Neutrophil (primary cell): ENCODE measurements around the gene NDST1.

Experiments
- H3K27ac ChIP-seq: fragments of 200-600 bp; sonication (generic); 2 replicates; pipeline ENCODE4 v1.5.1; 2016; ENCODE audit warnings: mild to moderate bottlenecking, moderate library complexity
- H3K27me3 ChIP-seq: fragments of 200-600 bp; sonication (generic); 2 replicates; pipeline ENCODE4 v1.6.0; 2016; ENCODE audit warnings: mild to moderate bottlenecking
- H3K36me3 ChIP-seq: fragments of 200-600 bp; sonication (generic); 2 replicates; pipeline ENCODE4 v1.5.1; 2017
- H3K4me1 ChIP-seq, 2 experiments: fragments of 200-600 bp in 1 of 2; sonication (generic) in 1 of 2; 1 replicate in 1 of 2; 2 replicates in 1 of 2; pipeline versions ENCODE4 v1.5.1 to v1.6.1; 2013 to 2016; ENCODE audit warnings: low read depth in 1 of 2, low read length in 1 of 2, mild to moderate bottlenecking in 1 of 2, moderate library complexity in 1 of 2; ENCODE audit not compliant: control insufficient read depth in 1 of 2, insufficient read depth in 1 of 2
- H3K4me3 ChIP-seq, 2 experiments: fragments of 200-600 bp in 1 of 2; sonication (generic) in 1 of 2; 1 replicate in 1 of 2; 2 replicates in 1 of 2; pipeline ENCODE4 v1.5.1; 2013 to 2016; ENCODE audit warnings: low read depth in 1 of 2, low read length in 1 of 2, mild to moderate bottlenecking in 1 of 2, moderate library complexity in 1 of 2
- H3K9me3 ChIP-seq: fragments of 200-600 bp; sonication (generic); 2 replicates; pipeline ENCODE4 v1.5.1; 2016
- CTCF ChIP-seq: fragments of 200-600 bp; sonication (generic); IDR thresholded peaks from 2 replicates; pipeline ENCODE4 v1.5.1; 2016; ENCODE audit warnings: antibody characterized with exemption

Gene NDST1

DNA sequence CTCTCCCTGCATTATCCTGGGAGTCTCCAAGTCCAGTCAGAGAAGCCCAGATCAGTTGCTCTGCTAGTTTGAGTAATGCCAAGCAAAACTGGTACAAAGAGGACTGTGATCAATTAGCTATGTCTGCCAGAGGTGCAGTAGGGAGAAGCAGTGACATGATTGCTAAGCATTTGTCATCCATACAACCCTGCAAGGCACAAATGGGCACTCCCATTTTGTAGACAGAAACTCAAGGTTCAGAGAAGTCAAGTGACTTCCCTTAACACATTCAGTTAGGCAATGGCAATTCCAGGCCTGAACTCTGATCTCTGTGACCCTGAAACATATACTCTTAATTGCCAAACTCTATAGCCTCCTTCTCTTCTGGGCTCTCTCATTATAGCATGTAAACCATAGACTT, 34.0 kb downstream of the NDST1 start:
- H3K4me1 ChIP-seq: no peaks in the 10 kb centered on the region
- no peaks in the 10 kb centered on the region for H3K27me3 ChIP-seq
- H3K36me3 ChIP-seq: peaks cover 100% of the 10 kb centered on the region
- no peak overlapping the region for H3K27ac ChIP-seq
- peaks cover 3% of the 10 kb centered on the region for H3K9me3 ChIP-seq
- no peak for TF ChIP-seq CTCF
- H3K4me3 ChIP-seq: no peak overlapping the region

- peaks cover 3% of the 10 kb centered on the region for H3K9me3 ChIP-seq
- H3K27me3 ChIP-seq: no peaks in the 10 kb centered on the region
- peak overlapping the region; percentile 36 for H3K27ac ChIP-seq
- TF ChIP-seq CTCF: no peak
- H3K4me3 ChIP-seq: no peak overlapping the region
- H3K4me1 ChIP-seq: no peaks in the 10 kb centered on the region
- H3K36me3 ChIP-seq: peaks cover 100% of the 10 kb centered on the region
Measured at GRCh38 chr5:150542933-150543445, 35.1 kb downstream of the NDST1 start.

GRCh38 chr5:150544611-150545219, 36.8 kb downstream of the NDST1 start:
- Histone ChIP-seq H3K36me3 (peaks cover 100% of the 10 kb centered on the region), H3K4me3 (no peak overlapping the region), H3K9me3 (peaks cover 3% of the 10 kb centered on the region), H3K4me1 (no peaks in the 10 kb centered on the region), H3K27ac (peak overlapping the region; percentile 7), H3K27me3 (no peaks in the 10 kb centered on the region)
- peak; percentile 81 for TF ChIP-seq CTCF

- no peak for TF ChIP-seq CTCF
- H3K27ac ChIP-seq: no peak overlapping the region
- H3K36me3 ChIP-seq: peaks cover 100% of the 10 kb centered on the region
- H3K27me3 ChIP-seq: no peaks in the 10 kb centered on the region
- peaks cover 2% of the 10 kb centered on the region for H3K9me3 ChIP-seq
- no peak overlapping the region for H3K4me3 ChIP-seq
- H3K4me1 ChIP-seq: no peaks in the 10 kb centered on the region
Measured at GRCh38 chr5:150545246-150545645, 37.3 kb downstream of the NDST1 start.

DNA sequence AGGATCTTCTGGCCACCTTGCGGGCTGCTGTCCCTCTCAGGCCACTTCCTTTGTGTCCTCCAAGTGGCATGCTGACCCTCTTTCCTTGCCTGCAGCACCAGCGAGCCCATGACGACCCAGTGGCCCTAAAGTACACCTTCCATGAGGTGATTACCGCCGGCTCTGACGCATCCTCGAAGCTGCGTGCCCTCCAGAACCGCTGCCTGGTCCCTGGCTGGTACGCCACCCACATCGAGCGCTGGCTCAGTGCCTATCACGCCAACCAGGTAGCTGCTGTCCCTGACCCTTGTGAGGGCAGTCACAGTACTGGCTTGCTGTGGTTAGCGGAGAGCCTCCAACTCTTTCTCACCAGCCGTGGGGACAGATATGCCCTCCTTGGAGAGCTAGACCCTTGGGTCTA, 40.2 kb downstream of the NDST1 start:
- Histone ChIP-seq H3K27ac (no peak overlapping the region), H3K27me3 (no peaks in the 10 kb centered on the region), H3K4me3 (no peak overlapping the region), H3K4me1 (no peaks in the 10 kb centered on the region), H3K9me3 (no peaks in the 10 kb centered on the region), H3K36me3 (peaks cover 100% of the 10 kb centered on the region)
- no peak for TF ChIP-seq CTCF
